GM19324 (cell line): ENCODE results near the gene AGBL4.

Experiments
- ATAC-seq: cut with Tn5 transposase; IDR thresholded peaks from one replicate; pipeline ENCODE4 v1.9.1; 2021; ENCODE audit warnings: mild to moderate bottlenecking, moderate library complexity; ENCODE audit not compliant: unreplicated experiment, low FRiP score

The AGBL4 gene

GRCh38 chr1:49465486-49466185 is 558.1 kb downstream of the AGBL4 start:
- ATAC-seq = no peak

GRCh38 chr1:49448200-49448599 is 575.6 kb downstream of the AGBL4 start:
- no peak for ATAC-seq

GRCh38 chr1:49436865-49437264 is 586.9 kb downstream of the AGBL4 start:
- ATAC-seq = no peak

GRCh38 chr1:49435291-49435690 is 588.5 kb downstream of the AGBL4 start:
- ATAC-seq = no peak

GRCh38 chr1:49424782-49425181 is 599.0 kb downstream of the AGBL4 start:
- no peak for ATAC-seq

- ATAC-seq = no peak
Observed at GRCh38 chr1:49416758-49417157, 607.0 kb downstream of the AGBL4 start.

- ATAC-seq = no peak
Observed at GRCh38 chr1:49408346-49408745, 615.4 kb downstream of the AGBL4 start.

- no peak for ATAC-seq
Observed at GRCh38 chr1:49397086-49397485, 626.7 kb downstream of the AGBL4 start.

- ATAC-seq = no peak
Observed at GRCh38 chr1:49394200-49394599, 629.6 kb downstream of the AGBL4 start.

GRCh38 chr1:49389699-49390098 is 634.1 kb downstream of the AGBL4 start:
- ATAC-seq = no peak

GRCh38 chr1:49364676-49365075 is 659.1 kb downstream of the AGBL4 start:
- ATAC-seq = no peak

- ATAC-seq = no peak
Observed at GRCh38 chr1:49363628-49364027, 660.1 kb downstream of the AGBL4 start.

GRCh38 chr1:49358036-49358435 is 665.7 kb downstream of the AGBL4 start:
- ATAC-seq = no peak

- no peak for ATAC-seq
Observed at GRCh38 chr1:49356594-49356993, 667.2 kb downstream of the AGBL4 start.

- ATAC-seq = no peak
Observed at GRCh38 chr1:49351768-49352167, 672.0 kb downstream of the AGBL4 start.

GRCh38 chr1:49346767-49347349 is 676.9 kb downstream of the AGBL4 start:
- no peak for ATAC-seq

GRCh38 chr1:49340576-49340975 is 683.2 kb downstream of the AGBL4 start:
- ATAC-seq = no peak

- no peak for ATAC-seq
Observed at GRCh38 chr1:49339043-49339442, 684.7 kb downstream of the AGBL4 start.

GRCh38 chr1:49337251-49337650 is 686.5 kb downstream of the AGBL4 start:
- no peak for ATAC-seq

GRCh38 chr1:49333906-49334305 is 689.8 kb downstream of the AGBL4 start:
- ATAC-seq = no peak

- ATAC-seq = no peak
Observed at GRCh38 chr1:49331066-49331852, 692.5 kb downstream of the AGBL4 start.
